ENCODE data around the gene ATAD3C. TPM values are rescaled to one million over a fixed set of nuclear protein-coding genes. Genes with fewer than 3 reads are reported as not detected.
"Not testable (repeated sequence)": the region's sequence is repeated elsewhere in the genome, so short reads cannot be mapped to it uniquely, and the experiment has no call there.

The ATAD3C gene
- total RNA-seq, 1 experiment from 2014 or later: 10.6 TPM

- in situ Hi-C loops (cut with HindIII; ENCODE audit: low pct_unique_long_range_greater_than_20kb, low sequenced_read_pairs); H3K9me3 ChIP-seq (ENCODE audit: control insufficient read depth, insufficient read depth, low read depth, low read length); H3K4me1 ChIP-seq (ENCODE audit: control insufficient read depth, insufficient read depth, low read length); CTCF ChIA-PET; H3K36me3 ChIP-seq (ENCODE audit: control insufficient read depth, insufficient read depth, low read length); H3K27me3 ChIP-seq (ENCODE audit: control insufficient read depth, insufficient read depth, low read length); intact Hi-C loops (cut with micrococcal nuclease; ENCODE audit: unreplicated experiment); POLR2A ChIA-PET: not testable (repeated sequence)
- ATAC-seq (peak; percentile 60), DNase-seq (ENCODE audit: low read depth, low spot score) (peak; percentile 0)
- Histone ChIP-seq H3K4me3 (ENCODE audit: low read depth in 2 of 2, low read length in 2 of 2) (peak overlapping the region; percentile 75 to 78), H3K27ac (ENCODE audit: low read length) (peak overlapping the region; percentile 24)
- BruUV-seq (replicated peaks): TSS peak; percentile 83
Observed at GRCh38 chr1:1472053-1472876, 22.8 kb downstream of the ATAD3C start.

GRCh38 chr1:1476011-1476410, 26.5 kb downstream of the ATAD3C start:
- DNase-seq (ENCODE audit: low read depth, low spot score); ATAC-seq; H3K27me3 ChIP-seq (ENCODE audit: control insufficient read depth, insufficient read depth, low read length); intact Hi-C loops (cut with micrococcal nuclease; ENCODE audit: unreplicated experiment); BruUV-seq (replicated peaks); H3K9me3 ChIP-seq (ENCODE audit: control insufficient read depth, insufficient read depth, low read depth, low read length); POLR2A ChIA-PET; in situ Hi-C loops (cut with HindIII; ENCODE audit: low pct_unique_long_range_greater_than_20kb, low sequenced_read_pairs); H3K4me3 ChIP-seq (ENCODE audit: low read depth in 2 of 2, low read length in 2 of 2); H3K27ac ChIP-seq (ENCODE audit: low read length); H3K4me1 ChIP-seq (ENCODE audit: control insufficient read depth, insufficient read depth, low read length); CTCF ChIA-PET; H3K36me3 ChIP-seq (ENCODE audit: control insufficient read depth, insufficient read depth, low read length): not testable (repeated sequence)

- Histone ChIP-seq H3K36me3 (ENCODE audit: control insufficient read depth, insufficient read depth, low read length) (no peaks in the 10 kb centered on the region), H3K4me3 (ENCODE audit: low read depth in 2 of 2, low read length in 2 of 2) (no peak overlapping the region), H3K27me3 (ENCODE audit: control insufficient read depth, insufficient read depth, low read length) (no peaks in the 10 kb centered on the region), H3K9me3 (ENCODE audit: control insufficient read depth, insufficient read depth, low read depth, low read length) (no peaks in the 10 kb centered on the region), H3K4me1 (ENCODE audit: control insufficient read depth, insufficient read depth, low read length) (peaks cover 6% of the 10 kb centered on the region; the same call in 1 of the 2 replicates), H3K27ac (ENCODE audit: low read length) (no peak overlapping the region)
- no peak for DNase-seq (ENCODE audit: low read depth, low spot score)
- ATAC-seq: no peak
- CTCF ChIA-PET: no interaction called here
- in situ Hi-C loops (cut with HindIII; ENCODE audit: low pct_unique_long_range_greater_than_20kb, low sequenced_read_pairs) (no loop called here), intact Hi-C loops (cut with micrococcal nuclease; ENCODE audit: unreplicated experiment) (no loop called here)
- no TSS peak for BruUV-seq (replicated peaks)
- POLR2A ChIA-PET: interaction anchor here (0.6 kb wide), 1 partner anchor 27 kb away, joined by 4 read pairs; no protein-coding TSS in a partner anchor
- TF ChIP-seq SIN3A (IDR thresholded peaks at IDR 0.05; ENCODE audit: borderline replicate concordance, insufficient read depth, low read depth, low read length): no peak
- TF ChIP-seq CTCF (IDR thresholded peaks at IDR 0.05): no peak
- no peak for TF ChIP-seq REST (IDR thresholded peaks at IDR 0.05; ENCODE audit: insufficient read depth in 1 of 2, low read depth in 2 of 2, low read length in 1 of 2)
- TF ChIP-seq POLR2AphosphoS5 (IDR thresholded peaks at IDR 0.05; ENCODE audit: low read depth, low read length): no peak
- no peak for TF ChIP-seq TCF7L2 (IDR thresholded peaks at IDR 0.05; ENCODE audit: low read depth, low read length)
Observed at GRCh38 chr1:1477206-1477605, 27.7 kb downstream of the ATAD3C start.

Data from Panc1 (cell line).